ENCODE results near the gene PAX8.

DNA sequence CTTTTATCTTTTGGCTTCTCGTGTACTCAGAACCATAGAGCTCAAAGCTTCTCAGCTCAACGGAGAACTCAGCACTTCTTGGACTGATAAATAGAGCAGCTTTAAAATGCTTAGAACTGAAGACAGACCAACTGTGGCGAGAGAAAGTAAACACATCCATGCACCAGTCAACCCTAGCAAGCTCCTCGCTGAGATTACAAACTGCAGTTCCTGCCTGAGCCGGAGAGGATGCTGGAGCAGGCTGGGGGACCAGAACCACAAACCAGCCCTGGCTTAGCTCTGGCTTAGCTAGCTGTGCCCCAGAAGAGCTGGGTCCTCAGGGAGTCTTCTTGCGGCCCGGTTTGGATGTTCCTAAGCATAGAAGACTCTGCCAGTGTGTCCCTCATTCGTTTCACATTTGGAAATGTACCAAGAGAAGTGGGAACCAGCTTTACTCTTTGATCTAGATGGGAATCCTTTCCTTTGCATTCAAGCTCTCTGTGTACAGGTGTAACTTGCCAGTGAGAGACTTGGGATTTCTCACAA, 5.6 kb downstream of the PAX8 start:
- TF ChIP-seq POLR2AphosphoS5 (IDR thresholded peaks at IDR 0.05; ENCODE audit: borderline replicate concordance, low read depth, low read length) (no peak), EZH2 (IDR thresholded peaks at IDR 0.05) (no peak)

Measured in SK-N-MC (cell line).